Caco-2 (cell line): ENCODE data around the gene LSP1. TPM values are rescaled to one million over a fixed set of nuclear protein-coding genes. Genes with fewer than 3 reads are reported as not detected.

Source experiments
- BruUV-seq: library from RNA; stranded (reverse); fragments of 400-500 nt; replicated peaks from 2 replicates; lab custom pipeline; 2021; lab: Mats Ljungman, UMichigan
- CTCF ChIA-PET: fragments of 300-600 bp; sonication (Branson Sonifier 250); formaldehyde crosslinking; loops from one replicate; lab custom pipeline; 2022; ENCODE audit warnings: antibody characterized with exemption; lab: Charles Lee
- POLR2A ChIA-PET: fragments of 300-600 bp; sonication (Branson Sonifier 250); formaldehyde crosslinking; loops from one replicate; lab custom pipeline; 2022; ENCODE audit warnings: antibody characterized with exemption; lab: Charles Lee
- DNase-seq, 2 experiments: peaks; one replicate each; pipeline versions ENCODE4 v3.0.0 to v3.0.0-alpha.2; 2020 to 2022
- H3K27me3 ChIP-seq: replicated peaks from 2 replicates; pipeline ENCODE4 v1.6.0; 2011; ENCODE audit warnings: low read length; ENCODE audit not compliant: control insufficient read depth, insufficient read depth
- H3K36me3 ChIP-seq: 2 replicates; pipeline ENCODE4 v1.5.1; 2011; ENCODE audit warnings: low read length; ENCODE audit not compliant: control insufficient read depth, insufficient read depth
- H3K4me1 ChIP-seq: fragments of 250-450 bp; sonication (Bioruptor Pico); 2 replicates; pipeline ENCODE4 v1.5.1; 2020; ENCODE audit warnings: mild to moderate bottlenecking
- H3K4me3 ChIP-seq: 2 replicates; pipeline ENCODE4 v1.5.1; 2011; ENCODE audit warnings: low read depth, mild to moderate bottlenecking, control low read depth, low read length
- H3K9me3 ChIP-seq: fragments of 250-450 bp; sonication (Bioruptor Pico); 2 replicates; pipeline ENCODE4 v1.5.1; 2020; ENCODE audit warnings: mild to moderate bottlenecking, moderate library complexity
- H3K27ac Mint-ChIP-seq: one replicate; pipeline ENCODE4 v1.8.0; 2022; ENCODE audit warnings: mixed read lengths; ENCODE audit not compliant: unreplicated experiment
- H3K27me3 Mint-ChIP-seq: one replicate; pipeline ENCODE4 v1.8.0; 2022; ENCODE audit warnings: mixed read lengths; ENCODE audit not compliant: insufficient read depth, unreplicated experiment
- H3K36me3 Mint-ChIP-seq: one replicate; pipeline ENCODE4 v1.8.0; 2022; ENCODE audit warnings: mild to moderate bottlenecking, mixed read lengths; ENCODE audit not compliant: insufficient read depth, unreplicated experiment
- H3K4me1 Mint-ChIP-seq: one replicate; pipeline ENCODE4 v1.8.0; 2022; ENCODE audit warnings: low read depth, mixed read lengths; ENCODE audit not compliant: unreplicated experiment
- H3K4me3 Mint-ChIP-seq: one replicate; pipeline ENCODE4 v1.8.0; 2022; ENCODE audit warnings: mild to moderate bottlenecking, moderate library complexity, mixed read lengths; ENCODE audit not compliant: unreplicated experiment
- H3K9me3 Mint-ChIP-seq: one replicate; pipeline ENCODE4 v1.8.0; 2022; ENCODE audit warnings: mixed read lengths; ENCODE audit not compliant: unreplicated experiment
- intact Hi-C: fragments of 100-400 bp; cut with micrococcal nuclease; formaldehyde crosslinking; loops from one replicate; pipeline ENCODE4 v1.10.0; 2022; ENCODE audit not compliant: unreplicated experiment
- total RNA-seq: library from RNA; stranded (reverse); gene quantifications from 2 replicates; pipeline ENCODE4 v1.2.3, GENCODE V29; 2022
- TF ChIP-seq, protein P1 (sequence below), 2 experiments: fragments of 200-600 bp in 1 of 2; IDR thresholded peaks; 1 replicate in 1 of 2; 2 replicates in 1 of 2; pipeline versions ENCODE4 v1.5.1 to v1.8.0; 2011 to 2022; ENCODE audit warnings: antibody characterized with exemption in 1 of 2, control low read depth in 1 of 2, inconsistent platforms in 1 of 2, low read depth in 1 of 2, low read length in 1 of 2, mild to moderate bottlenecking in 1 of 2, moderate library complexity in 1 of 2; ENCODE audit not compliant: insufficient read depth in 1 of 2, severe bottlenecking in 1 of 2, unreplicated experiment in 1 of 2

Gene LSP1
- total RNA-seq, 1 experiment from 2014 or later: not detected

DNA sequence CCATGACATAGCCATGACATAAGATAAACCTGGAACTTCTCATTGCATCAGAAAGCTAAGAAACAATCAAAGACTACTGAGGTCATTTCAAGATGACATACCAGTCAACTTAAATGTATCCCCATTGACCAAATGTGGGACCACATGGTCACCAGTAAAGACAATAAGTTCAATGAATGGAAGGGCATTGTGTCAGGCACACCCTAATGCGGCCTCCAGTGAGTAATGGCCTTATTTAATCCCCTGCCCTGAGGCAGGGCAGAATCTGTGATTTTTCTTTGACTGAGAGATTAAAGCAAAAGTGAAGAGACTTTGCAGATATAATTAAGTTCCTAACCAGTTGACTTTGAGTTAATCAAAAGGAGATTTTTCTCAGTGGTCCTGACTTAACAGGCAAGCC lies 35.4 kb upstream of the LSP1 start:
- H3K4me1 ChIP-seq: peaks cover 31% of the 10 kb centered on the region
- peaks cover 25% of the 10 kb centered on the region for H3K4me1 Mint-ChIP-seq
- no peak overlapping the region for H3K27ac Mint-ChIP-seq
- no peaks in the 10 kb centered on the region for H3K27me3 Mint-ChIP-seq
- no peaks in the 10 kb centered on the region for H3K27me3 ChIP-seq
- no TSS peak for BruUV-seq
- intact Hi-C loops: no loop called here
- H3K36me3 Mint-ChIP-seq: no peaks in the 10 kb centered on the region
- TF ChIP-seq, protein P1, sequence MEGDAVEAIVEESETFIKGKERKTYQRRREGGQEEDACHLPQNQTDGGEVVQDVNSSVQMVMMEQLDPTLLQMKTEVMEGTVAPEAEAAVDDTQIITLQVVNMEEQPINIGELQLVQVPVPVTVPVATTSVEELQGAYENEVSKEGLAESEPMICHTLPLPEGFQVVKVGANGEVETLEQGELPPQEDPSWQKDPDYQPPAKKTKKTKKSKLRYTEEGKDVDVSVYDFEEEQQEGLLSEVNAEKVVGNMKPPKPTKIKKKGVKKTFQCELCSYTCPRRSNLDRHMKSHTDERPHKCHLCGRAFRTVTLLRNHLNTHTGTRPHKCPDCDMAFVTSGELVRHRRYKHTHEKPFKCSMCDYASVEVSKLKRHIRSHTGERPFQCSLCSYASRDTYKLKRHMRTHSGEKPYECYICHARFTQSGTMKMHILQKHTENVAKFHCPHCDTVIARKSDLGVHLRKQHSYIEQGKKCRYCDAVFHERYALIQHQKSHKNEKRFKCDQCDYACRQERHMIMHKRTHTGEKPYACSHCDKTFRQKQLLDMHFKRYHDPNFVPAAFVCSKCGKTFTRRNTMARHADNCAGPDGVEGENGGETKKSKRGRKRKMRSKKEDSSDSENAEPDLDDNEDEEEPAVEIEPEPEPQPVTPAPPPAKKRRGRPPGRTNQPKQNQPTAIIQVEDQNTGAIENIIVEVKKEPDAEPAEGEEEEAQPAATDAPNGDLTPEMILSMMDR (IDR thresholded peaks at IDR 0.05; ENCODE audit: insufficient read depth in 1 of 2, low read depth in 1 of 2, low read length in 1 of 2, severe bottlenecking in 1 of 2, unreplicated experiment in 1 of 2): no peak
- ChIA-PET CTCF (interaction anchor here (1.8 kb wide), 1 partner anchor 126 kb away, joined by 4 read pairs; no protein-coding TSS in a partner anchor), POLR2A (no interaction called here)
- no peaks in the 10 kb centered on the region for H3K36me3 ChIP-seq
- peaks cover 25% of the 10 kb centered on the region for H3K9me3 Mint-ChIP-seq
- no peaks in the 10 kb centered on the region for H3K9me3 ChIP-seq
- H3K4me3 Mint-ChIP-seq: no peak overlapping the region
- no peak for DNase-seq
- H3K4me3 ChIP-seq: no peak overlapping the region

DNA sequence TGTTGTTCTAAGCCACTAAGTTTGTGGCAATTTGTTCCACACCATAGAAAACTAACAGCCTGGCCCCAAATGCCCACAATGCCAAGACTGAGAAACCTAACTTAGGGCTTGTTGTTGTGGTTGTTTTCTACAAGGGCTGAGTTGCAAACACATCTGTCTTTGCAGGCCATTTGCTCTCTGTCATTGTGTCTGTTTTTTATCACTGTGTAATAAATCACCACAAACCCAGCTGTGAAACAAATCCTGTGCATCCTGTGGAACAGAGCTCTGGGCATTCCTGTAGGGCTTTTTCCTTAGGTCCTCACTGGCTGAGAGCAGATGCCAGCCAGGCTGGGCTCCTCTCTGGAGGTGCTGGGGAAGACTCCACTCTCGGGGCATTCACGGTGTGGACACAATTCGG lies 33.8 kb upstream of the LSP1 start:
- no peaks in the 10 kb centered on the region for H3K9me3 ChIP-seq
- H3K27ac Mint-ChIP-seq: peak overlapping the region; percentile 45
- H3K4me3 Mint-ChIP-seq: no peak overlapping the region
- H3K36me3 ChIP-seq: no peaks in the 10 kb centered on the region
- DNase-seq: no peak
- H3K4me1 Mint-ChIP-seq: peaks cover 28% of the 10 kb centered on the region
- H3K9me3 Mint-ChIP-seq: peaks cover 16% of the 10 kb centered on the region
- intact Hi-C loops: no loop called here
- POLR2A ChIA-PET: no interaction called here
- CTCF ChIA-PET: no interaction called here
- no TSS peak for BruUV-seq
- H3K27me3 ChIP-seq: no peaks in the 10 kb centered on the region
- H3K27me3 Mint-ChIP-seq: no peaks in the 10 kb centered on the region
- H3K4me1 ChIP-seq: peaks cover 31% of the 10 kb centered on the region
- H3K4me3 ChIP-seq: no peak overlapping the region
- TF ChIP-seq, protein P1 (IDR thresholded peaks at IDR 0.05; ENCODE audit: insufficient read depth in 1 of 2, low read depth in 1 of 2, low read length in 1 of 2, severe bottlenecking in 1 of 2, unreplicated experiment in 1 of 2): no peak
- H3K36me3 Mint-ChIP-seq: no peaks in the 10 kb centered on the region

DNA sequence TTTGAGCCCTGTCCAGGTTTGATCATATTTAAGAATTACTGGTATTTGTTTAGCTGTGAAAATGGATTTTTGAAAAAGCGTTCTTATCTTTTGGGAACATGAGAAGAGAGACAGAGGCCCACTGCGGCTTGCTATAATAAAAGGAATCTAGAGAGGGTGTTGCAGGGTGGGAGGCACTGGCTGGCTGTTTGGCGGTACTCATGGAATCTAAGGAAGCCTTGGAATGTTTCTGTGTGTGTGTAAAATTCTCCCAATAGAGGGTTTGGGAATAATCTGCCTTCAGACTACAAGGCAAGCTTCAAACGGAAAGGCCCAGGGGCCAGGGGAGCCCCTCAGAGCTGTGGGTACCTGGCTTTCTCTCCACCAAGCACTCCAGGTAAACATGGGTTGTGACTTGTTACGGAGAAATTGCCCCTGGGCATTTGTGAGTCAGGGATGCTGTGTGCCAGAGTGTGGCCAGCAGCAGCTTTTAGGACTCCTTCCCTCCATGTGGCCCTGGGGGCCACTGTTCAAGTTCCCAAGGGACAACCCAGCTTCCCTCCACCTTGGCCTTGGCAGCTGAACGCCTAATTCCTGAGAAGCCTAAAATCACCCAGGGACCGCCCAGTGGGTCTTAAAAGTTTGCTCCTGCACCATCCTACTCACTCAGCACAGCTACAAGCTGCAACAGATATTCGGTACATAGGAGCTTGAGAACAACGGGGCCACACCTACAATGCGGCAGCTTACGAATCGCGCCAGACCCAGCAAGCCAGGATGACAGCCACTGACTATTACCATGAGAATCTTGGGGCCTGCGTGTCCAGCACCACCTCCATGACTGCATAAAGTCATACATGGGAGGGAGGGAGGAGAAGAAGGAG lies 32.2 kb upstream of the LSP1 start:
- peaks cover 16% of the 10 kb centered on the region for H3K9me3 Mint-ChIP-seq
- TF ChIP-seq, protein P1 (IDR thresholded peaks at IDR 0.05; ENCODE audit: insufficient read depth in 1 of 2, low read depth in 1 of 2, low read length in 1 of 2, severe bottlenecking in 1 of 2, unreplicated experiment in 1 of 2): no peak
- DNase-seq: peak; percentile 50 to 53
- H3K36me3 Mint-ChIP-seq: no peaks in the 10 kb centered on the region
- Histone ChIP-seq H3K9me3 (no peaks in the 10 kb centered on the region), H3K4me1 (peaks cover 43% of the 10 kb centered on the region), H3K4me3 (no peak overlapping the region), H3K27me3 (no peaks in the 10 kb centered on the region), H3K36me3 (no peaks in the 10 kb centered on the region)
- BruUV-seq: no TSS peak
- no peak overlapping the region for H3K4me3 Mint-ChIP-seq
- POLR2A ChIA-PET: no interaction called here
- intact Hi-C loops: no loop called here
- CTCF ChIA-PET: interaction anchor here (0.7 to 1.1 kb wide), 5 partner anchors 10 to 180 kb away, joined by 3 read pairs; no protein-coding TSS in a partner anchor
- peaks cover 30% of the 10 kb centered on the region for H3K4me1 Mint-ChIP-seq
- H3K27ac Mint-ChIP-seq: peak overlapping the region; percentile 45
- H3K27me3 Mint-ChIP-seq: no peaks in the 10 kb centered on the region
